Keratinocyte (primary cell): ENCODE data around the gene GALT.

Source experiments
- CTCF ChIP-seq, 3 experiments: IDR thresholded peaks in 1 of 3; conservative IDR thresholded peaks in 1 of 3; optimal IDR thresholded peaks in 1 of 3; 2 replicates in 2 of 3; 3 replicates in 1 of 3; pipeline versions ENCODE3 to v1.5.1; 2011; ENCODE audit warnings: low read length in 3 of 3, mild to moderate bottlenecking in 3 of 3, moderate library complexity in 2 of 3, control low read depth in 1 of 3, inconsistent platforms in 1 of 3; ENCODE audit not compliant: insufficient read depth in 2 of 3; ENCODE audit errors: extremely low read depth in 1 of 3
- EZH2 ChIP-seq: IDR thresholded peaks from one replicate; pipeline ENCODE4 v1.6.1; 2012; ENCODE audit warnings: inconsistent platforms, mild to moderate bottlenecking, low read length, moderate library complexity

GRCh38 chr9:34634551-34635248 lies 11.8 kb upstream of the GALT start:
- TF ChIP-seq CTCF (optimal IDR thresholded peaks at IDR 0.05 in 1 of 3, IDR thresholded peaks at IDR 0.05 in 1 of 3, conservative IDR thresholded peaks at IDR 0.05 in 1 of 3; ENCODE audit: extremely low read depth in 1 of 3, insufficient read depth in 2 of 3, low read length in 3 of 3) (no peak), EZH2 (no peak)
